ENCODE measurements around the gene TMEM135. TPM values are rescaled to one million over a fixed set of nuclear protein-coding genes. Genes with fewer than 3 reads are reported as not detected.

Gene TMEM135
- total RNA-seq, 1 donor from 2014 or later: 46.4 TPM

- Histone ChIP-seq H3K36me3 (no peaks in the 10 kb centered on the region), H3K79me2 (ENCODE audit: low read depth) (no peaks in the 10 kb centered on the region), H4K20me1 (ENCODE audit: low read depth) (no peaks in the 10 kb centered on the region), H2AFZ (replicated peaks) (no peak overlapping the region), H3K9me3 (ENCODE audit: low read depth) (no peaks in the 10 kb centered on the region), H3F3A (ENCODE audit: low read depth) (no peaks in the 10 kb centered on the region), H3K4me1 (no peaks in the 10 kb centered on the region), H3K4me3 (no peak overlapping the region), H3K27me3 (no peaks in the 10 kb centered on the region), H3K27ac (no peak overlapping the region), H3K4me2 (no peak overlapping the region), H3K9ac (no peak overlapping the region)
- Mint-ChIP-seq H3K36me3 (peaks cover 2% of the 10 kb centered on the region), H3K4me1 (no peaks in the 10 kb centered on the region), H3K9me3 (peaks cover 2% of the 10 kb centered on the region), H3K4me3 (no peak overlapping the region), H3K27me3 (ENCODE audit: insufficient read depth, low read depth) (no peaks in the 10 kb centered on the region), H3K27ac (no peak overlapping the region)
- no peak for DNase-seq (ENCODE audit: low spot score)
- no peak for TF ChIP-seq EZH2phosphoT487 (IDR thresholded peaks at IDR 0.05)
- TF ChIP-seq EZH2 (IDR thresholded peaks at IDR 0.05): no peak
- TF ChIP-seq CTCF (IDR thresholded peaks at IDR 0.05): no peak
These were observed 160.6 kb downstream of the TMEM135 start for GRCh38 chr11:87198266-87198881.

- Histone ChIP-seq H2AFZ (replicated peaks) (no peak overlapping the region), H3K79me2 (ENCODE audit: low read depth) (no peaks in the 10 kb centered on the region), H3K4me3 (no peak overlapping the region), H3K4me1 (no peaks in the 10 kb centered on the region), H3K27me3 (no peaks in the 10 kb centered on the region), H3K4me2 (no peak overlapping the region), H3K27ac (no peak overlapping the region), H3K9me3 (ENCODE audit: low read depth) (no peaks in the 10 kb centered on the region), H4K20me1 (ENCODE audit: low read depth) (no peaks in the 10 kb centered on the region), H3F3A (ENCODE audit: low read depth) (no peaks in the 10 kb centered on the region), H3K36me3 (no peaks in the 10 kb centered on the region), H3K9ac (no peak overlapping the region)
- Mint-ChIP-seq H3K27me3 (ENCODE audit: insufficient read depth, low read depth) (no peaks in the 10 kb centered on the region), H3K4me1 (no peaks in the 10 kb centered on the region), H3K9me3 (peaks cover 1% of the 10 kb centered on the region), H3K4me3 (no peak overlapping the region), H3K27ac (no peak overlapping the region), H3K36me3 (peaks cover 2% of the 10 kb centered on the region)
- no peak for DNase-seq (ENCODE audit: low spot score)
- TF ChIP-seq EZH2 (IDR thresholded peaks at IDR 0.05): no peak
- no peak for TF ChIP-seq CTCF (IDR thresholded peaks at IDR 0.05)
- no peak for TF ChIP-seq EZH2phosphoT487 (IDR thresholded peaks at IDR 0.05)
These were observed 163.6 kb downstream of the TMEM135 start for GRCh38 chr11:87201376-87201775.

- Histone ChIP-seq H3K9ac (no peak overlapping the region), H3K9me3 (ENCODE audit: low read depth) (no peaks in the 10 kb centered on the region), H3K27ac (no peak overlapping the region), H3K36me3 (no peaks in the 10 kb centered on the region), H4K20me1 (ENCODE audit: low read depth) (no peaks in the 10 kb centered on the region), H3K4me3 (no peak overlapping the region), H3F3A (ENCODE audit: low read depth) (no peaks in the 10 kb centered on the region), H3K79me2 (ENCODE audit: low read depth) (no peaks in the 10 kb centered on the region), H2AFZ (replicated peaks) (no peak overlapping the region), H3K4me2 (no peak overlapping the region), H3K27me3 (no peaks in the 10 kb centered on the region), H3K4me1 (no peaks in the 10 kb centered on the region)
- Mint-ChIP-seq H3K4me1 (no peaks in the 10 kb centered on the region), H3K36me3 (peaks cover 5% of the 10 kb centered on the region), H3K27me3 (ENCODE audit: insufficient read depth, low read depth) (peaks cover 2% of the 10 kb centered on the region), H3K27ac (no peak overlapping the region), H3K9me3 (peaks cover 3% of the 10 kb centered on the region), H3K4me3 (no peak overlapping the region)
- TF ChIP-seq CTCF (IDR thresholded peaks at IDR 0.05): no peak
- TF ChIP-seq EZH2 (IDR thresholded peaks at IDR 0.05): no peak
- no peak for TF ChIP-seq EZH2phosphoT487 (IDR thresholded peaks at IDR 0.05)
- no peak for DNase-seq (ENCODE audit: low spot score)
These were observed 166.3 kb downstream of the TMEM135 start for GRCh38 chr11:87203907-87204602.

Measured in neural progenitor cell (in vitro differentiated cells).